Mucosa of gallbladder (tissue), 1 donor: ENCODE measurements around the gene RMND5B. TPM values are rescaled to one million over a fixed set of nuclear protein-coding genes. Genes with fewer than 3 reads are reported as not detected.

ENCODE experiments used
- total RNA-seq: library from RNA; stranded (reverse); gene quantifications from one replicate; pipeline ENCODE4 v1.2.1, GENCODE V29; 2021
- donor health status: DM: no; HTN: no; CAD: no.

RMND5B gene
- total RNA-seq, 1 donor from 2014 or later: 43.7 TPM

Other genes with a start within 250 kb of the RMND5B start
- not detected for gene PROP1, start 134.8 kb upstream of the RMND5B start, total RNA-seq
- gene N4BP3, start 17.5 kb upstream of the RMND5B start, total RNA-seq: 1.2 TPM
- 69.4 TPM for gene NHP2, start 22.9 kb downstream of the RMND5B start, total RNA-seq
- not detected for gene GMCL2, start 56.4 kb downstream of the RMND5B start, total RNA-seq
- gene HNRNPAB, start 73.5 kb downstream of the RMND5B start, total RNA-seq: 110 TPM
- gene PHYKPL, start 101.8 kb downstream of the RMND5B start, total RNA-seq: 95.4 TPM